ENCODE data around the gene RIN3.

RIN3 gene, protein sequence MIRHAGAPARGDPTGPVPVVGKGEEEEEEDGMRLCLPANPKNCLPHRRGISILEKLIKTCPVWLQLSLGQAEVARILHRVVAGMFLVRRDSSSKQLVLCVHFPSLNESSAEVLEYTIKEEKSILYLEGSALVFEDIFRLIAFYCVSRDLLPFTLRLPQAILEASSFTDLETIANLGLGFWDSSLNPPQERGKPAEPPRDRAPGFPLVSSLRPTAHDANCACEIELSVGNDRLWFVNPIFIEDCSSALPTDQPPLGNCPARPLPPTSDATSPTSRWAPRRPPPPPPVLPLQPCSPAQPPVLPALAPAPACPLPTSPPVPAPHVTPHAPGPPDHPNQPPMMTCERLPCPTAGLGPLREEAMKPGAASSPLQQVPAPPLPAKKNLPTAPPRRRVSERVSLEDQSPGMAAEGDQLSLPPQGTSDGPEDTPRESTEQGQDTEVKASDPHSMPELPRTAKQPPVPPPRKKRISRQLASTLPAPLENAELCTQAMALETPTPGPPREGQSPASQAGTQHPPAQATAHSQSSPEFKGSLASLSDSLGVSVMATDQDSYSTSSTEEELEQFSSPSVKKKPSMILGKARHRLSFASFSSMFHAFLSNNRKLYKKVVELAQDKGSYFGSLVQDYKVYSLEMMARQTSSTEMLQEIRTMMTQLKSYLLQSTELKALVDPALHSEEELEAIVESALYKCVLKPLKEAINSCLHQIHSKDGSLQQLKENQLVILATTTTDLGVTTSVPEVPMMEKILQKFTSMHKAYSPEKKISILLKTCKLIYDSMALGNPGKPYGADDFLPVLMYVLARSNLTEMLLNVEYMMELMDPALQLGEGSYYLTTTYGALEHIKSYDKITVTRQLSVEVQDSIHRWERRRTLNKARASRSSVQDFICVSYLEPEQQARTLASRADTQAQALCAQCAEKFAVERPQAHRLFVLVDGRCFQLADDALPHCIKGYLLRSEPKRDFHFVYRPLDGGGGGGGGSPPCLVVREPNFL

DNA sequence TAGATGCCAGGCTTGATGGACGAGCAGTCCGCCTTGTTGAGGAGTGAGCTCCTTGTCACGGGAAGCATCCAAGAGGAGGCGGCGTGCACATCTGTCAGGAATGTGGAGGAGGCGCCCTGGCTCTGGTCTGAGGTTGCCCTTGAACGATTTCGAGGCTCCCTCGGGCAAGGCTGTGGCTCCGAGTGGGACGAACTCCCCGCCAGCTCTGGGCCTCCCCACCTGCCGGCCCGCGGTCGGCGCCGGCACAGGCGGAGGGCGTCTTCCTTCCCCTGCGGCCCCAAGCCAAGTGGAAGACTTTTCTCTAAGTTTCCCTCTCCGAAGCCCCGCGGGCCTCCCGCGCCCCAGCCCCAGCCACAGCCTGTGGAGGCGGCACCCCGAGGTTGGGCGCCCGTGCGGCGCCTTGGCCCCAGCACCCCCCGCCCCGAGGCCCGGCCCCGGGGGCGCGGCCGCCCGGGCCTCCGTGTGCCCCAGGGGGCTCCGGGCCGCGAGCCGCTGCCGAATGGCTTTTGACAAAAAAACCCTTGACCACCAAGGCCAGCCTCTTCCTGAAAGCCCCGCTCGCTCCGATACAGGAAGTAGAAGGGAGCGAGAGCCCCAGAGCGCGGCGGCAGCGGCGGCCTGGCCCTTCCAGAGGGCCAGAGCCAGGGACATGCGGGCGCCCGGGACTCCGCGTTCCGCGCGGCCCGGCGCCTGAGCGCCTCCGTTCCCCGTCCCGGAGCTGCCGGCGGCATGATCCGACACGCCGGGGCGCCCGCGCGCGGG is at the start of gene RIN3:
Gene RIN3 (plus strand): TSS at position 578 of the 762 bp plus-strand sequence. CDS start 152 bp downstream, at position 730.
- peak; percentile 79 for DNase-seq

DNA sequence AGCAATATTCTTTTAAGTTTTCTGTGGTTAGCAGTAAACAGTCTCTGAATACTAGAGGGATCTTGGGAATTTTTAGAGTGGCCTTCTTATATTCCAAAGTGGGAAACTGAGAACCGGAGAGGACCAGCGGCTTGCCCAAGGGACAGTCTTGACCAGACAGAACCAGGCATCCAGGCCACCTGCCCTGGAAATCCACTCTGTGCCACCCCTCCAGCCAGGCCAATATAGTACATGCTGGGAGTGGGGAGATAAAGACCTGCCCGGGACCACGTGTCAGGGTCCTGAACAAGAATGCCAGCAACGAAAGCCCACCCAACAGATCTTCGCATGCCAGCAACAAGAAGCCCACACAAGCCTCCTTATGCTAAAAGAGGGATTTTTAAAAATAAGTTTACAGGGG is 49.4 kb upstream of the RIN3 start:
- DNase-seq, result no peak

DNA sequence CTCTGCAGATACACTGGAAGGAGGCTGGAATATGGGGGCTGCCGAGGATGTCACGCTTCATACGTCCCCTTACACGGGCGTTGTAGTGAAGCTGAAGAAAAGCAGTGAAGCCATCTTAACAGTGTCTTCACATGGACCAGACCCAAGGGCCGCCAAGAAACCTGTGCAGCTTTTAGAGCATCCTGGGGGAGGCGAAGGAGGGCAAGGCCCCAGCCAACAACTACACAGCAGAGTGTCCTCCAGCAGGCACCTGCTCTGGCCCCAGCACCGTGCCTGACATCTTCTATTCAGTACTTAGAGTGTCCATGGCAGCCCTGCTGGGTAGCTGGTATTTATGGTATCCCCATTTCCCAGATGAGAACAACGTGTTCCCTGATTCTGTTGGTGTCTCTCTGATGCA is 48.9 kb upstream of the RIN3 start:
- no peak for DNase-seq

DNA sequence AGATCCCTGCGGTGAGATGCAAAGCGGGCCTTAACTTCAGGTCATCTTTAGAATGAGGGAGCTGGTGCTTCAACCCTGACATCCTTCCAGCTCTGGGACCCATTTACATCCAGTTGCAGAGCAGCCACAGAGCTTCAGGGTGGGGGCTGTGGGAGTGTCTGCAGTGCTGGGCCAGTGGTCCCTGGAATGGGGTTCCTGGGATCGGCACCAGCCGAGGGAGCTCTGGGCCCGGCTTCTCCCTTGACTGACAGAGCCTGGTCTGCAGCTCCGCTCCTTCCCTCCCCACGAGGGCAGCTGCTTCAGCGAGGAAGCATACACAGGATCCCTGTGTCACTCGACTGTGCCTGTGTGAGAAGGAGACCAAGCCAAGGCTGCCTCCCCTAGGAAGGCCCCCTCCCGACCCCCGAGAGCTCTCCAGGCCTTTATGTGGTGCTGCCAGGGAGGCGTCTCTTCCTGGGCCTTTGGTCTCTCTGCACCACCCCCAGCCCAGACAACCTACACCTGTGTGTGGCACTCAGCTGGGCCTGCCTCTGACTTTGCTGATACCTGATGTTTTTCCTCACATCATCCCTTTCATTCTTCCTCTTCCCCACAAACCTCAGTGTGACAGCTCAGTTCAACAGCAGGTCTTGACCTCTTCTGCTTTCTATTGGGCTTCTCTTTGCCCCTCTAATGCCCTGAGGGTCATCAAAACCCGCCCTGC is 48.1 kb upstream of the RIN3 start:
- no peak for DNase-seq

DNA sequence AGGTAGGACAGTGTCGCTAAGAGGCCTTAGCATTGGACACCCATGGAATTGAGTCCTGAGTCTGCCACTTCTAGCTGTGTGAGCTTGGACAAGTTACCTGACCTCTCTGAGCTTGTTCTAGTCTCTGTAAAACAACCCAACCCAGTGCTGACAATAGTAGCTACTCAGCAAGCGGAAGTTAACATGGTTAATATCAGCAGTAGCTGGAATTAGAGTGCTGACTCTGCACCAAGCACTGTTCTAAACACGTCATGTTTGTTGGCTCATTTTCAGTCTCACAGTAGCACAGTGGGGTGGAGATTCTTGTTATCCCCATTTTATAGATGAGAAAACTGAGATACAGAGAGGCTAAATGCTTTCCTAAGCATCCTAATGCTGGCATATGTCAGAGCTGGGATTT is 47.5 kb upstream of the RIN3 start:
- DNase-seq, result no peak

DNA sequence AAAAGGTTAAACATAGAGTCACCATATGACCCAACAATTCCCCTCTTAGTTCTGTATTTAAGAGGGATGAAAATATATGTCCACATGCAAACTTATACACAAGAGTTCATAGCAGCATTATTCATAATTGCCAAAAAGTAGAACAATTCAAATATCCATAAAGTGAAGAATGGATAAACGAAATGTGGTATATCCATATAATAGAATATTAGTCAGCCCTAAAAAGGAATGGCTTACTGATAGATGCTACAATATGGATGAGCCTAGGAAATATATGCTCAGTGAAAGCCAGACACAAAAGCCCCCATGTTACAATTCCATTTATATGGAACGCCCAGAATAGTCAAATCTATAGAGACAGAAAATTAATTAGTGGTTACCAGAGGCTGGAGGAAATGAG is 44.1 kb upstream of the RIN3 start:
- DNase-seq, result no peak

DNA sequence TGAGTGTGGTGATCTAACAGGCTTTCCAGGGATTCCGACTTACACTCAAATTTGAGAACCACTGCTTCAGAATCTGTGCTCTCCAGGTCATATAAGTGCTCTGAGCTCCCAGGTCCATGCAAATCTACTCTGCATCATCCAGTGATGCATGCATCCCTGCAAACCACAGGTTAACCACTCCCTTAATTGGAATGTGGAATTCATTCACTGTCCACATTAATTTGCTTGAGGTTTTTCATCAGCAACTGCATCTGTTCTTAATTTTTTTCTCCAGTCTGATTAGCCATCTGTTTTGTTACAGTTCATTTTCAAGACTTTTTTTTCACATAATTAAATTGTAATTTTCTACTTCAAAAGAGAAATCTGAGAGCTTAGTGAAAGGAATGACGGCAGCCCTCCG is 43.4 kb upstream of the RIN3 start:
- DNase-seq, result no peak

DNA sequence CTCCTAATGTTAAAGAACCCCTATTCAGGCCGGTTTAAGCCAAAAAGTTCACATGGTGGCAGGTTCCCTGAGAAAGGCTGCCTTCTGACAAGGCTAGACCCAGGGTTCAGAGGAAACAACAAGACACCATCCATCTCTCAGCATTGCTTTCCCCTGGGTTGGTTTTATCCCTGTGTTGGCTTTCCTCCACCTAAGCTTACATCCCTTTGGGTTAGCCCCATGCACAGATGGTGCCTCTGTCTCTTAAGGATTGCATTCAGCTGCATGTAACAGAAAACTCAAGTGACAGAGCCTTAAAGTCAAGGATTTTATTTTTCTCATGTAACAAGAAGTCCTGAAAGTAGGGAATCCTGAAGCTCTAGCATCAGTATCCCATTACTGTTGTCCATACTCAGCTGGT is 42.8 kb upstream of the RIN3 start:
- DNase-seq, result no peak

DNA sequence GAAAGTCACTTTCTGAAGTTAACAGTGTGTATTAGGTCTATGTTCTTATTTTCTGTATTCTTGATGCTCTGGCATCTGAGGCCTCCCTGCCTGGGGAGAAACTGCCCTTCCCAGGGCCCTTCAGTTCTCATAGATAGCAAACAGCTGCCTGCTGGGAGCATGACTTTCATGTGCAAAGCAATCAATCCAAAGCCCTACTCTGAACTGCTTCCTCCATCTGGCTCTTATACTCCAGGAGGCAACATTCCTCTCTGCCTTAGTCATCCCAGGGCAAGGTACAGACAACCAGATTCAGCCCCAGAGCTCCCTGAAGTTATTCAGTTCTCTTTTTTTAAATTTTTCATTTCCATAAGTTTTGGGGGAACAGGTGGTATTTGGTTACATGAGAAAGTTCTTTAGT is 41.7 kb upstream of the RIN3 start:
- DNase-seq, result no peak

DNA sequence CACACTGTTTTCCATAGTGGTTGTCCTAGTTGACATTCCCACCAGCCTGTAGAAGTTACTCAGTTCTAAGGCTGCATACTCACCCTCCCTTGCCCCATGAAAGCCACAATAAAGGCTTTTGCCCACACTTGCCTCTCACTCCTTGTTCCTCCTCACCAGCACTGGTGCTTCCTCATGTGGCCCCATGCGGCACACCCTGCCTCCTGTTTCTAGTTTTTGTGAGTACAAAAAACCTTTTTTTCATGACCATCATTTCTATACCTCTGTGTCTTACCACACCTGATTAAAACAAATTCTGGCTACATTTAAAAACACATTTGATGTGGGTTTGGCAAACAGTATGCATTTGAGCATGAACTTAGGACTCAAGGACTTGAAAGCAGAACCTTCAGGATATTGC is 40.7 kb upstream of the RIN3 start:
- DNase-seq, result no peak

DNA sequence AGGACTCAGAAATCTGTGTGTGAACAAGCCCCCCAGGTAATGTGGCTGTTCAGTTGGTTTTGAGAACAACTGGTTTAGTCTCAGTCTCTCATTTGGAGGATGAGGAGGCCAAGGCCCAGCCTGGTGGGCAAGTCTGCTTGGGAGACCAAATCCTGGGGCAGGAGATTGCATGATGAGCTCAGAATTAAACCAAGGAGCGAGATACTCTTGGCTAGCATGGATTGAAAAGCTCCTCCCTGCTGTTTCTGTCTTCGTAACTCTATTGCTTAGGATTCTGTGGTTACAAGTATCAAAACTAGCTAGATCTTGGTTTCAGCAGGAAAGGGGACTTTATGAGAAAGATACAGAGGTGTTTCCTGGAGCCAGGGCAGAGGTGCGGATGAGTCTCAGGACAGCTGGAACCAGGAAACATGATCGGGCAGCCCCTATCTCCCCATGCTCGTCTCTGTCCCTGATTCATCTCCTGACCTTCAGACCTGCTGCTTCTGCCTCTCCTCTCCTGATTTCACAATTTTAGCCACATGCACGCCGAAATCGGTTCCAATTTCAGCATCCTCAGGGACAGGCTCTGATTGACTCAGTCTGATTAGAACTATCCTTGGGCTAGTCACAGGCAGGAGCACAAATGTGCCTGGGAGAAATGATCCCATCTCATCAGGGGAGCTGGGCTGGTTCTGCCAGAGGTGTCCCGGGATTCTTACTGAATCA is 40.2 kb upstream of the RIN3 start:
- no peak for DNase-seq

DNA sequence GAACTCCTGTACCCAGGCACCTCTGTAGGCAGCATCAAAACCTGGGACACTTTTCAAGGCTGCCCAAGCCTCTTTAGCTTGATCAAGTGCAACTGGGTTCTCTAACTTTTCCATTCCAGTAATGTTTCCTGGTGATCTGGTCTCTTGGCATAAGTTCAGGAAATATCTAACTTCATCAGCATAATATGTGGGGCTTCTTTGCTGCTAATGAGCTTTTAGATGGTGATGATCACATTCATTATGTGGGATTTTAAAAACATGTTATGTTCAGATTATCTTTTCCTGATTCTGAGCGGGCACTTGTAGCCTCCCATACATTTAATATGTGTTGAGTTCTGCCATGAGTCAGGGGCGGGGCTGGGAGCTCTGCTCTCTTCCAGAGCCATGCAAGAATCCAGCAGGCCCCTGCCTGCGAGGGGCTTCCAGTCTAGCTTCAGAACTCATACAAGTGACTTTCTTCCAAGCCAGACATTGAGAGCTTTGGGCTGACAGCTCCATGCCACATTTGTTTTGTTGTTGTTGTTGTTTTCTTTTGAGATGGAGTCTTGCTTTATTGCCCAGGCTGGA is 39.5 kb upstream of the RIN3 start:
- DNase-seq, result no peak

DNA sequence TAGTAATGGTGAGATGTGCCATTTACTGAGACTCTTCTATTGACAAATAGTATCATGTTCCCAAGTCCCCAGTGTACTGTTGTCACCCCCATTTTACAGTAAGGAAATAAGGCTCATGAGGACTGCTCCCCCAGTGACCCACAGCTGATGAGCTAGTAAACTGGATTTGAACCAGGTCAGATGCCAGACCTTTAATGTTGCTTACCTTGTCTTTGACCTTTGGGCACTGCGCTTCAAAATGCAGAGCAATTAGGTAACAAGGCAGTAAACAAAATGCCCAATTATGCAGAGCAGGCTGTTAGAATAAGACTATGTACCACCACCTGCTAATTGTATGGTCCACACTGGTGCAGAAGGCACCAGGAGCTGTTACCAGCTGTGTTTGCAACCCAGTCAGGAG is 38.5 kb upstream of the RIN3 start:
- no peak for DNase-seq

DNA sequence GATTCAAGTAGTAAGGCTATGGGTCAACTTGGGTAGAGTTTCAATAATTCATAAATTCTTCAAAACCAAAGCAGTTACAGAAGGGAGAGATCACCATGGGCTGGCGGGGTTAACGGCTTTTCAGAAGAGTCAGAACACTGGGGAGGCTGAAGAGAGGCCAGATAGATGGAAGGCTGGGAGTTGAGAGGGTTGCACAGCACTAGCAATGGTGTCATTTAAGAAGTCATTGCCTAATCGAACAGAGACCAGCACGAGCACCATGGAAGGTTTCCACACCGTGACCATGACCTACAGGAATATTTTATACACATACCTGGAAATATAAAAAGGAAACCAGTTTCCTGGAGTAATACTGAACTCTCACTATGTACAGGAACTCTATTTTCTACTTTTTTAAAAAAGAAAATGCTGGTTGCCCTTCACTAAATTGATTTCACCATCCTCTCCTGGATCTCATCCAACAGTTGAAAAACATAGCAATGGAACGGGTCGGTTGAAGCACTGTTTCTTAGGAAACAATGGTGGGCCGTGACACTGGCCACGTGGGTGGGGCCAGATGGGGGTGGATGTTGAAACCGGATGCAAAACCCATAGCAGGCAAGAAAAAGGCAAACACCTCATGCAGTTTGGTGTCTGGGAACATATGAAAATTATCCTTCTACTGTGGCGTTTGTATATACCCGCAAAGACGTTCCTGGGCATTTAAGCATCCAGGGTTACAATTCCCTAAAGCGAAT is 38.0 kb upstream of the RIN3 start:
- DNase-seq, result no peak

DNA sequence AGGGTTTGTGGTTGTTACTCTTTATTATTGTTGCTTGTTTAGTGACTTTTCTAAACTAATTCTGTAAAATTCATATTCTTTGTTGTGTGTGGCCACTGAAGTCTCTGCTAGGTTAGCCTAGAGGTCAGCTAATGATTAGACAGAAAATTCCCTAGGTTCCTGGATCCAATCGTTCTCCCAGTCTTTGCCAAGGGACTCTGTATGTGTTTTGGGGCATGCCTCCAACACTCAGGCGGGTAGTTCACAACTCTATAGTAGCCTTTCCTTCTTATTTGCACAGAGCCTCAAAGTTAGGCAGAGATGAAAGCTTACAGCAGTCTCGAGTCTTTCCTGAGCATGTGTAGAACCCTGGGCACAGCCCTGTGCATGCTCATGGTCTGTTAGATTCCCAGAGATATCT is 32.7 kb upstream of the RIN3 start:
- no peak for DNase-seq

DNA sequence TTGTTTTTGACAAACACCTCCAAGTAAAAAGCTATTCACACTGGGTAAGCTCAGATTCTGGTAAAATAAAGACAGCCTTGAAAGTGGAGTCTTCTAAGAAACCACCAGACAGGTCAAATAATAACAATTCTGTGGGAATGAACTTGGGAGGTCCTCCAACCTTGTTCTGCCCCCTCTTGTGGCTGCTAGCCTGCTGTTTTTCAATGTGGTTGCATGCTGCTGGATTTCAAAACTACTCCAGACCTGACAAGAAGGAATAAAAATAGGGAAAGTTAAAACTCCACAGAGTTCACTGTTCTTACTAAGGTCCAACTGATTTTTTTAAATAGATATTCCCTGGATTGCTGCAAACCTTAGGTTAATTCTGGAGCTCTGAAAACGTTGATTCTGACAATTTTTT is 32.2 kb upstream of the RIN3 start:
- no peak for DNase-seq

DNA sequence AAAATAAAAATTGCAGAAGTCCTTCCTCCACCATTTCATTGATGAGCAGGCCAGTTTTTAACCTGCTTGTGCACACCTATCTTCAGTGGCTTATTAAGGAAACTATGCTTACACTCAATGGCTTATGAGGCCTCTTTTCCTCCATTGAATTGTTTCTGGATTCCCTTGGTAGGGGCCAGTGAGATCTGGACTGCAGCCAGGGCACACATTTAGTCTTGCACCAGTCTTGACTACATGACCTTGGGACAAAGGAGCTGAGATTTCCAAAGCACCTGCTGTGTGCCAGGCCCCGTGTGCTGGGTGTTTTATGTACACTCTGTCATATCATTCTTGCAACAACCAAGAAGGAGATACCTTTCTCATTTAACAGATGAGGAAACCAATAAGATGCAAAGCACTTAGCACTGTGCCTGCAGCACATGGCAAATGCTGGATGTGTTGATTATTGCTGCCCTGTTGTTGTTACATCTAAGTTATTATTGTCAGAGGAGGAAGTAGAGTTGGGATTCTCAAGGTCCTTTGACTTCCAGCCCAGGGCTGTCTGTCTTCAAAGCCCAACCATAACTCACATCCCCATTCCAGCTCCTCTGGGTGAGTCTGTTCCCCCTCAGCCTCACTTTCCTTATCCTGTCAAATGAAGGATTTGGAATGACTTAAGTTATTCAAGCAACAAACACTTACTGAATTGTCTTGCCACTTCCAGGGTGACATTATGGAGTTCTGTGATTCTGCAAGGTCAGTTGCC is 31.6 kb upstream of the RIN3 start:
- DNase-seq, result no peak

DNA sequence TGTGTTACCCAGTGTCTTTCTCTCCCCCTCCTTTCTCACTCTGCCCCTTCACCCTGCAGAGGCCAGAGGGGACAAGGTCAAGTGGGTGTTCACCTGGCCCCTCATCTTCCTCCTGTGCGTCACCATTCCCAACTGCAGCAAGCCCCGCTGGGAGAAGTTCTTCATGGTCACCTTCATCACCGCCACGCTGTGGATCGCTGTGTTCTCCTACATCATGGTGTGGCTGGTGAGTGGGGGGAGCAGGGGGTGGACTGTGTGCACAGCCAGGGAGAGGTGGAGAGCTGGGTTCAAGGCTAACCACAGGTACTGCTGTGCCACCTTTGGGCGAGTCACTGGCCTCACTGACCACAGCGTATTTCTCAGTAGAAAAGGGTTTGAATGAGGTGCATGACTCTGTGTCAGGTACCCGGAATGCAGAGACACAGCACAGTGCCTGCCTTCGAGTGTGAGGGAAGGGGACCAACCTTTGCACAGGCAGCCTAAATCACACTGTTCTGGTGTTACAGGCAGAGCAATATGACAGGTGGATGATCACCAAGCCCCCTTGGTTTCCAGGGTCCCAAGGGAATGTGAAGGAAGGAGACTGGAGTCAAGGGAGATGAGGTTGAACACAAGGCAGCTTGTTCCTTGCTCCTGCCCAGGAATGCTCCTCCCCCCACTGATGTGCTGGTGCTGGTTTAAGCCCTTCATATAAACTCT is 30.8 kb upstream of the RIN3 start:
- no peak for DNase-seq

DNA sequence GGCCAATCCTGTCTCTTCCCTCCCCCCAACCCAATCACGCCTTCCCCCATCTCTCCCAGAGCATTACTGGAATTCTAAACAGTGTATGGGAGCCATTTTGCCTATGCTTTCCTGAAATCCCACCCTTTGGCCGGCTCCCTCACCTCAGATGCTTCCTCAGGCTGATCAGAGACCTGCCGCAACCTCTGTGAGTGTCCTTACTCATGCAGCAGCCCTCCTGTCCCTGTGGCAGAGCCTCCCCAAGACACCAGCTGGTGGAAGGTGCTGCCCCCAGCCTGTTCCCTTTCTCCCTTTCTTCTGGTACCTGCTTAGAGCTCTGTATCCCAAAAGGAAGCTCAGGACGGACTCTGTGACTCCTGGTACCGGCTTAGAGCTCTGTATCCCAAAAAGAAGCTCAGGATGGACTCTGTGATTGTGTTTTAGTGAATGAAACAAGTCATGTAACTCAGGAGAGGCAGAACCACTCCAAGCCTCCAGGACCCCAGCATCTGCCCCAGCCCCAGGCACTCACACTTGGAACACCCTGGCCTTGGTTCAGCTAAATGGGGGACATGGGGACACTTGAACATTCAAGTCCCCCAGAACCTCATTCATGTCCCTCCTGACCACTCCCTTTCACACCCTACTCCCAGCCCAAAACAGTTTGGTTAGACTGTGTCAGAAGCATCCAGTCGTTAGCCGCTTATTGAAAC is 29.3 kb upstream of the RIN3 start:
- DNase-seq, result no peak
